Activated CD4-positive, alpha-beta T cell treated with anti-CD3 and anti-CD28 coated beads, Interleukin-2, amount 10 ng/mL, durations not matched to agents 24 days and 14 days (primary cell): Measurements from ENCODE around the gene TBC1D2. TPM values are rescaled to one million over a fixed set of nuclear protein-coding genes. Genes with fewer than 3 reads are reported as not detected.

Source experiments
- DNase-seq: peaks from one replicate; pipeline ENCODE4 v3.0.0; 2022
- H3K27ac Mint-ChIP-seq: one replicate; pipeline ENCODE4 v1.8.0; 2022; ENCODE audit warnings: mild to moderate bottlenecking, mixed read lengths
- H3K27me3 Mint-ChIP-seq: one replicate; pipeline ENCODE4 v1.8.0; 2022; ENCODE audit warnings: mixed read lengths
- H3K36me3 Mint-ChIP-seq: one replicate; pipeline ENCODE4 v1.8.0; 2022; ENCODE audit warnings: low read depth, mild to moderate bottlenecking, mixed read lengths
- H3K4me1 Mint-ChIP-seq: one replicate; pipeline ENCODE4 v1.8.0; 2021; ENCODE audit warnings: mixed read lengths
- H3K4me3 Mint-ChIP-seq: one replicate; pipeline ENCODE4 v1.8.0; 2022; ENCODE audit warnings: mild to moderate bottlenecking, moderate library complexity, mixed read lengths
- H3K9me3 Mint-ChIP-seq: one replicate; pipeline ENCODE4 v1.8.0; 2021; ENCODE audit warnings: mixed read lengths
- intact Hi-C: fragments of 100-400 bp; cut with micrococcal nuclease; formaldehyde crosslinking; loops from one replicate; pipeline ENCODE4 v1.15.1; 2023
- total RNA-seq: library from RNA; stranded (reverse); gene quantifications from 2 replicates; pipeline ENCODE4 v1.2.3, GENCODE V29; 2022

The TBC1D2 gene, protein sequence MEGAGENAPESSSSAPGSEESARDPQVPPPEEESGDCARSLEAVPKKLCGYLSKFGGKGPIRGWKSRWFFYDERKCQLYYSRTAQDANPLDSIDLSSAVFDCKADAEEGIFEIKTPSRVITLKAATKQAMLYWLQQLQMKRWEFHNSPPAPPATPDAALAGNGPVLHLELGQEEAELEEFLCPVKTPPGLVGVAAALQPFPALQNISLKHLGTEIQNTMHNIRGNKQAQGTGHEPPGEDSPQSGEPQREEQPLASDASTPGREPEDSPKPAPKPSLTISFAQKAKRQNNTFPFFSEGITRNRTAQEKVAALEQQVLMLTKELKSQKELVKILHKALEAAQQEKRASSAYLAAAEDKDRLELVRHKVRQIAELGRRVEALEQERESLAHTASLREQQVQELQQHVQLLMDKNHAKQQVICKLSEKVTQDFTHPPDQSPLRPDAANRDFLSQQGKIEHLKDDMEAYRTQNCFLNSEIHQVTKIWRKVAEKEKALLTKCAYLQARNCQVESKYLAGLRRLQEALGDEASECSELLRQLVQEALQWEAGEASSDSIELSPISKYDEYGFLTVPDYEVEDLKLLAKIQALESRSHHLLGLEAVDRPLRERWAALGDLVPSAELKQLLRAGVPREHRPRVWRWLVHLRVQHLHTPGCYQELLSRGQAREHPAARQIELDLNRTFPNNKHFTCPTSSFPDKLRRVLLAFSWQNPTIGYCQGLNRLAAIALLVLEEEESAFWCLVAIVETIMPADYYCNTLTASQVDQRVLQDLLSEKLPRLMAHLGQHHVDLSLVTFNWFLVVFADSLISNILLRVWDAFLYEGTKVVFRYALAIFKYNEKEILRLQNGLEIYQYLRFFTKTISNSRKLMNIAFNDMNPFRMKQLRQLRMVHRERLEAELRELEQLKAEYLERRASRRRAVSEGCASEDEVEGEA
- 1.6 and 1.8 TPM in 2 replicates for total RNA-seq

DNA sequence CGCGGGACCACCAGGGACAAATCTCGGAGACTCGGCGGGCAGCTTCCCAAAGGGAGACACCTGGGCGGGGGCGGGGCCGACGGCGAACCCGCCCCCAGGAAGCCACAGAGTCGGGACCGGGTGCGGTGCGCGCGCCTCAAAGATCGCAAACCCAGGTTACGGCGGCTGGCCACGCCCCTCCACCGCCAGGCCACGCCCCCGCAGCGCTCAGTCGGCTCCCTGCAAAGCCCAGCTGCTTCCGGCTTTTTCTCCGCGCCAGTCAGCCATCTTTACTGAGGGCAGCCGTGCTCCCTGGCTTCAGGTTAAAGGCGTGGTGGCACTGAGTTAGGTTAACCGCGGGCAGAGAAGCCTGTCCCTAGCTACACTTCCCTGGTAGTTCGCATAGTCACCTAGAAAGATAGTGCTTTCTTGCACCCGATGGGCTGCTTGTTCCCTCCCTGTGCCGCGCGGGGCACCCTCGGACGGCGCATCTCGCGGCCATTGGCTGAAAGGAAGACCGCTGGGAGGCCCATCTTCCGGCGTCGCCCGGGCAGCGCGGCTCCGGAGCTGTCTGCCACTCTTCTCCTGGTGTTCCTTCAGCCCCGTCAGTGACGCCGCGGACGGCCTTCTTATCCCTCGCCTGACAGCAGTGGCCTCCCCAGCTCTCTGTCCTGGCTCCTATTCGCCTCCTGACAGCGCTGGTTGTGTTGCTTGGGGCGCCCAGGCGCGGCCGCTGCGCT lies at the start of gene TBC1D2:
Gene TBC1D2, minus strand, starts transcription at position 72 of the 719 bp plus-strand sequence. CDS start 108 bp downstream, outside the sequence.
- Mint-ChIP-seq H3K36me3 (no peaks in the 10 kb centered on the region), H3K4me3 (peak within 1 kb of the TSS; percentile 84), H3K27me3 (no peaks in the 10 kb centered on the region), H3K4me1 (peaks cover 21% of the 10 kb centered on the region), H3K9me3 (no peaks in the 10 kb centered on the region), H3K27ac (peak within 1 kb of the TSS; percentile 98)
- intact Hi-C loops = loop anchor here (1.0 to 5.0 kb wide), 10 partner anchors 63 to 1838 kb away; partner anchors contain the start of genes CORO2A, NANS, NCBP1 and TRMO
- DNase-seq = peak; percentile 99

DNA sequence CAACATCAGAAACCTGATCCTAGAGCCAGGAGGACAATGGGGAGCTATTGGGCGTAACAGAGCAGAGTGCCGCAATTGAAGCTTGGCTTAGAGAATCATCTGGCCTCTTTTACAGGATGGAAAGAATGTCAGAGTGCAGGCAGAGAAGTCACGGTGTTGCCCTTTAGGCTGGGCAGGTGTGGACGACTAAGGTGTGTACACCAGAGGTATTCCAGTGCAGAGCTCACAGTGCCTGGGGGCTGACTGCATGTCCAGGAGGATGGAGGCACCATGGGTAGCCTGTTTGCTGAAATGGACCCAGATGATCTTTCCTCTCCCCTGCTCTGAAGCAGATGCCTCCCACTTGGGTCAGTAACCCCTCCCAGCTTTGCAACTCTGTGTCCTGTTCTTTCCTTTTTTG lies 48.9 kb upstream of the TBC1D2 start:
- H3K36me3 Mint-ChIP-seq = no peaks in the 10 kb centered on the region
- no peak overlapping the region for H3K4me3 Mint-ChIP-seq
- DNase-seq = no peak
- H3K27ac Mint-ChIP-seq = no peak overlapping the region
- peaks cover 2% of the 10 kb centered on the region for H3K27me3 Mint-ChIP-seq
- no peaks in the 10 kb centered on the region for H3K9me3 Mint-ChIP-seq
- no peaks in the 10 kb centered on the region for H3K4me1 Mint-ChIP-seq
- intact Hi-C loops = no loop called here

- no peak overlapping the region for H3K4me3 Mint-ChIP-seq
- no peak for DNase-seq
- H3K27me3 Mint-ChIP-seq = peaks cover 2% of the 10 kb centered on the region
- intact Hi-C loops = no loop called here
- no peaks in the 10 kb centered on the region for H3K4me1 Mint-ChIP-seq
- H3K27ac Mint-ChIP-seq = no peak overlapping the region
- no peaks in the 10 kb centered on the region for H3K9me3 Mint-ChIP-seq
- H3K36me3 Mint-ChIP-seq = no peaks in the 10 kb centered on the region
Observed at GRCh38 chr9:98303633-98304125, 48.2 kb upstream of the TBC1D2 start.

GRCh38 chr9:98302938-98303632 lies 47.6 kb upstream of the TBC1D2 start:
- H3K36me3 Mint-ChIP-seq = no peaks in the 10 kb centered on the region
- intact Hi-C loops = no loop called here
- no peak overlapping the region for H3K27ac Mint-ChIP-seq
- no peak for DNase-seq
- no peak overlapping the region for H3K4me3 Mint-ChIP-seq
- H3K9me3 Mint-ChIP-seq = no peaks in the 10 kb centered on the region
- peaks cover 2% of the 10 kb centered on the region for H3K27me3 Mint-ChIP-seq
- no peaks in the 10 kb centered on the region for H3K4me1 Mint-ChIP-seq

GRCh38 chr9:98302150-98302549 lies 46.7 kb upstream of the TBC1D2 start:
- intact Hi-C loops = no loop called here
- Mint-ChIP-seq H3K27me3 (peaks cover 4% of the 10 kb centered on the region), H3K27ac (no peak overlapping the region), H3K9me3 (no peaks in the 10 kb centered on the region), H3K36me3 (no peaks in the 10 kb centered on the region), H3K4me3 (no peak overlapping the region), H3K4me1 (no peaks in the 10 kb centered on the region)
- no peak for DNase-seq

GRCh38 chr9:98300611-98301010 lies 45.2 kb upstream of the TBC1D2 start:
- Mint-ChIP-seq H3K27ac (no peak overlapping the region), H3K4me1 (no peaks in the 10 kb centered on the region), H3K4me3 (no peak overlapping the region), H3K9me3 (no peaks in the 10 kb centered on the region), H3K36me3 (no peaks in the 10 kb centered on the region), H3K27me3 (peaks cover 2% of the 10 kb centered on the region)
- no peak for DNase-seq
- intact Hi-C loops = no loop called here

DNA sequence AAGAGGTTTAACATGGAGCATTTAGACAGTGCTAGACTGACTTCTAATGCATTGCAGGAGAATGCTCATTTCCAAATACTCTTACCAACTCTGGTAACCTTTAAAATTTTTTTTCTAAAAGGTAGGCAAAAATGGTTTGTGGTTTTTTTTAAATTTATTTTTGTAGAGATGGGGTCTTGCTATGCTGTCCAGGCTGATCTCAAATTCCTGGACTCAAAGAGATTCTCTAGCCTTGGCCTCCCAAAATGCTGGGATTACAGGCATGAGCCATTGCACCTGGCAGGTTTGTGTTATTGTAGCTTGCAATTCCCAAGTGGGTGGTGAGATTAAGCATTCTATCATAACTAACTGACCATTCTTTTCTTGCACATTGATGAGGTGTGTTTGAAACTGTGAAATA lies 43.0 kb upstream of the TBC1D2 start:
- H3K36me3 Mint-ChIP-seq = no peaks in the 10 kb centered on the region
- H3K4me1 Mint-ChIP-seq = no peaks in the 10 kb centered on the region
- DNase-seq = no peak
- no peaks in the 10 kb centered on the region for H3K9me3 Mint-ChIP-seq
- H3K27me3 Mint-ChIP-seq = peaks cover 4% of the 10 kb centered on the region
- intact Hi-C loops = no loop called here
- H3K27ac Mint-ChIP-seq = no peak overlapping the region
- no peak overlapping the region for H3K4me3 Mint-ChIP-seq

DNA sequence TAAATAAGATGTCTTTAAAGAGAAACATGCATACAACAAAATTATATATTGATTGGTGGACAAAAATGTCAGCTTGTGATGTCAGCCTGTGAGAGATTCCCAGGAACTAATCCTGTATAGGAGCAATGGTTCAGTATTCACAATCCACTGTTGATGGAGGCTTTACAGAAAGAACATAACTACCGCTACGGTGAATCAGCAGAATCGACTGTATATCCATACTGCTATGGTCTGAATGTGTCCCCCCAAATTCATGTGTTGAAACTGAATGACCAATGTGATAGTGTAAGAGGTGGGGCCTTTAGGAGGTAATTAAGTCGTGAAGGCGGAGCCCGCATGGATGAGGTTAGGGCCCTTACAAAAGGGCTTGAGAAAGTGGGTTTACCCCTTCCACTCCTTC lies 40.4 kb upstream of the TBC1D2 start:
- Mint-ChIP-seq H3K4me3 (no peak overlapping the region), H3K36me3 (no peaks in the 10 kb centered on the region), H3K27ac (no peak overlapping the region), H3K27me3 (peaks cover 4% of the 10 kb centered on the region), H3K4me1 (no peaks in the 10 kb centered on the region), H3K9me3 (no peaks in the 10 kb centered on the region)
- DNase-seq = no peak
- intact Hi-C loops = no loop called here

DNA sequence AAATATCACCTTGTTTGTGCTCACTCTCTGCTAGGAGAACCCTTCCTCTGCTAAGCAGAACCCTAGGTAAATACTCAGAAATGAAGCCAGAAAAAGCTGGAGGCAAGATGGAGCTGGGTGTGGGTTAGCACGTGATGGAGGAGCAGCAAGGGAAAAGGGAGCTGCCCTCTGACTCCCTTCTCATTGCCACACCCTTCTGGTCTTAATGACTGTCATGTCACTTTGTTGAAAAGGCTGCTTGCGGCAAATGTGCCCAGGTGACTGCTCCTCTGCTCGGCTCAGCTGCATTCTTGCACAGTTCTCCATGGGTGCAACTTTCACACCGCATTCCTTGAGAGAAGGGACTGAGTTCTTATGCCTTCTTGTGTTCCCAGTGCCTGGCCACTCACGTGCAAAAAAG lies 36.4 kb upstream of the TBC1D2 start:
- no peak for DNase-seq
- intact Hi-C loops = no loop called here
- Mint-ChIP-seq H3K27me3 (peaks cover 2% of the 10 kb centered on the region), H3K27ac (no peak overlapping the region), H3K36me3 (no peaks in the 10 kb centered on the region), H3K4me3 (no peak overlapping the region), H3K9me3 (no peaks in the 10 kb centered on the region), H3K4me1 (no peaks in the 10 kb centered on the region)

- Mint-ChIP-seq H3K36me3 (no peaks in the 10 kb centered on the region), H3K9me3 (no peaks in the 10 kb centered on the region), H3K4me3 (no peak overlapping the region), H3K27ac (no peak overlapping the region), H3K4me1 (no peaks in the 10 kb centered on the region), H3K27me3 (peaks cover 3% of the 10 kb centered on the region)
- DNase-seq = no peak
- intact Hi-C loops = no loop called here
Observed at GRCh38 chr9:98290411-98290810, 35.0 kb upstream of the TBC1D2 start.

DNA sequence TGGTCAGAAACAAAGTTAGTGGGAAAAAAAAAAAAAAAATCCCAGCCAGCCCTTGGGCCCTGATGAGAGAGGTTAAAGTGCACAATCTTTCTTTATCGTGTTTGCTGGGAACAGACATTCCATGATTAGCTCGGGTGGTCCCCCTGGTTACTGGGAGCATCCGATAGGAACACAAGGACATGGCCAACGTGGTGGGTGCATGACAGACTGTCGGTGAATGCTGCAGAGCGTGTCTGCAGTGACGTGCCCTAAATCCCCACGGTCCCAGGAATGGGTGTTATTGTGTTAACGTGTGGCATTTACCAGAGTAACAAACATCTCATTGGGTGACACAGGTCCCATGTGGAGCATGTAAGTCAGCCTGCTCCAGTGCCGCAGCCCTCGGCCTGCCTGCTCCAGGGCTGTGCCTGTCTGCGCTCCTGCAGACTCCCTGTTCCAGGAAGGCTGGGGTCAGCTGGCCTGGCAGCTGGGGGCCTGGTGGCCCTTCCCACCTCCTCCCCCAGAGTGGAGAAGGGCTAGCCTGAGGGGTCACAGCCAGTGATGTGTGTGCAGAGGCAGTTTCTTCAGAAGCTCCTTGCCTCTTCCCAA lies 34.3 kb upstream of the TBC1D2 start:
- intact Hi-C loops = no loop called here

DNA sequence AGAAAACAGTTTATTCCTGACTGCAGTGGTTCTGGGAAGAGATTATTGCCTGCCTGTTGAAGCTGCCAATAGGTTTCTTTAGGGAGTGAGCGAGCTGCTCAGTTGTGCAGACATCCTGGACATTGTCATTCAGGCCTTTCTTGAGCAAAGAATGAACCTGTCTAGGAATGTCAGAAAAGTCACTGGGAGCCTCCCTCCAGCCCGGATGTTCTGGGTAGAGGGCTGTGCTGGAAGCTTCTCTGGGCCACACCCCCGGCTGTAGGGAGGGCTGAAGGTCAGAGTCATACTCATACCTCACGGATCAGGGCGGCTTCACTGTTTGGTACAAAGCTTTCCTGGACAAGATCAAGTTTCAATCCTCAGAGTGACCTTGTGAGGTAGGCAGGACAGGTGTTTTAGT lies 33.4 kb upstream of the TBC1D2 start:
- no peak overlapping the region for H3K4me3 Mint-ChIP-seq
- DNase-seq = no peak
- intact Hi-C loops = no loop called here
- no peaks in the 10 kb centered on the region for H3K36me3 Mint-ChIP-seq
- no peak overlapping the region for H3K27ac Mint-ChIP-seq
- H3K27me3 Mint-ChIP-seq = peaks cover 1% of the 10 kb centered on the region
- H3K9me3 Mint-ChIP-seq = no peaks in the 10 kb centered on the region
- H3K4me1 Mint-ChIP-seq = no peaks in the 10 kb centered on the region

More for the DNA sequence above, 34.3 kb upstream of the TBC1D2 start:
- Mint-ChIP-seq H3K36me3 (no peaks in the 10 kb centered on the region), H3K27ac (no peak overlapping the region), H3K9me3 (no peaks in the 10 kb centered on the region), H3K4me3 (no peak overlapping the region), H3K4me1 (no peaks in the 10 kb centered on the region), H3K27me3 (peaks cover 3% of the 10 kb centered on the region)
- no peak for DNase-seq

GRCh38 chr9:98287384-98287783 lies 31.9 kb upstream of the TBC1D2 start:
- H3K36me3 Mint-ChIP-seq = no peaks in the 10 kb centered on the region
- no peaks in the 10 kb centered on the region for H3K4me1 Mint-ChIP-seq
- peaks cover 4% of the 10 kb centered on the region for H3K27me3 Mint-ChIP-seq
- H3K9me3 Mint-ChIP-seq = no peaks in the 10 kb centered on the region
- H3K4me3 Mint-ChIP-seq = no peak overlapping the region
- DNase-seq = no peak
- intact Hi-C loops = no loop called here
- H3K27ac Mint-ChIP-seq = no peak overlapping the region
